ENCODE measurements around the gene MGAT5B. TPM values are rescaled to one million over a fixed set of nuclear protein-coding genes. Genes with fewer than 3 reads are reported as not detected.
"Not testable (repeated sequence)": the region's sequence is repeated elsewhere in the genome, so short reads cannot be mapped to it uniquely, and the experiment has no call there.

Gene MGAT5B
- total RNA-seq, 1 donor from 2014 or later, result 1.2 TPM

DNA sequence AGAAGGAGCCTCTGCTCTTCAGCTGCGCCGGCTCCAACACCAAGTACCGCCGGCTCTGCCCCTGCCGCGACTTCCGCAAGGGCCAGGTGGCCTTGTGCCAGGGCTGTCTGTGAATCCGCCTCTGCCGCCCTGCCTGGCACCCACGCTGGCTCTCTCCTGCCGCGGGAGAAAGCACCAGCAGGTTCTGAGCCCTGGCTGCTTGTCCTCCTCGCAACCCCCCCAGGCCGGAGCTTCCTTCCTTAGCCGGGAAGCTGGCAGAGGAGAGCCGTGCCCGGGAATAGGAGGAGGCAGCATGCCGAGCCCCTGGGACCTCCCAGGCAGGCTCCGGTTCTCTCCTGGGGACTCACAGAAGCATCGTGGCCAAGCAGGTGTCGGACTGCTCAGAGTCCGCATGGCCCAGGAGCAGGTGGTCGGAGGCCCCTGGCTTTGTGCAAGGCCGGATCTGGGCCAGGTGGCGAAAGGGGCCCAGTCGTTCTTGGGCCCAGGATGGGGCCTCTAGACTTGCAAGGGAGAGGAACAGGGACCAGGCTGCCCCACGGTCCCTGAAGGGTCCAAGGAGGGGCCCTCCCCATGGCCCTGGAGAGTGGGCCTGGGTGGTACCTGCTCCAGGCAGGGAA is 80.6 kb downstream of the MGAT5B start:
- intact Hi-C loops (cut with micrococcal nuclease), result no loop called here

DNA sequence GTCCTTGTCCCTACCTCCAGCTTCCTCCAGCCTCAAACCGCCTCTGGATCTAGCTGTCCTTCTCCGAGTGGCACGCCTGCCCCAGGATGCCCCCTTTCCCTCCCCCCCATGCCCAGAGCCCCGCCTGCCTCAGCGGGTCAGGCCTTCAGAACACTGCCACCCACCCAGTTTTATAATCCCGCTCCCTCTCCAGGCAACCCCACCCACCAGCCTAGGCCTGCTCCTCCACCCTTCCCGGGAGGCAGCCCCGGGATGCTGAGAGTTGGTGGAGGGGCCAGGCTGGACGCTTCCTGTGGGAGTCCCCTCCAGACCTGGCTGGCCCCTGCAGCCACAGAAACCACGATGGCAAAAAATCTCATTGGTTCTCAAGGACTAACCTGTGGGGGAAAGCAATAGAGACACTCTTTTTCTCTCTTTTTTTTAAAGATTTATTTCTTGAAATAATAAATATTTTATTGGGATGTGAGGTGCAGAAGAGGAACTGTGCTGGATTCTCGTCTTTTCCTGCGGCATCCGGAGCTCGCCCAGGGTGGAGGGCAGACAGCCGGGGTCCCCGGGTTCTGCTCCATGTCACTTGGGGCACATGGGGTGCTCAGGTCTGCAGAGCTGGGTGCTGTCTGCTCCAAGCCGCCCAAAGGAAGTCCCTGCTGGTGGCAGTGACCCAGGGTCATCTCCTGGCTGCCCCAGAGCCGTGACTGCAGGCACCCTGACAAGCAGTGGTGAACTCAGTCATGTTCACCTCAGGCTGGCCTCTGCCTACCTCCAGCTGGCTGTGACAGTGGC is 81.9 kb downstream of the MGAT5B start:
- intact Hi-C loops (cut with micrococcal nuclease), result no loop called here

DNA sequence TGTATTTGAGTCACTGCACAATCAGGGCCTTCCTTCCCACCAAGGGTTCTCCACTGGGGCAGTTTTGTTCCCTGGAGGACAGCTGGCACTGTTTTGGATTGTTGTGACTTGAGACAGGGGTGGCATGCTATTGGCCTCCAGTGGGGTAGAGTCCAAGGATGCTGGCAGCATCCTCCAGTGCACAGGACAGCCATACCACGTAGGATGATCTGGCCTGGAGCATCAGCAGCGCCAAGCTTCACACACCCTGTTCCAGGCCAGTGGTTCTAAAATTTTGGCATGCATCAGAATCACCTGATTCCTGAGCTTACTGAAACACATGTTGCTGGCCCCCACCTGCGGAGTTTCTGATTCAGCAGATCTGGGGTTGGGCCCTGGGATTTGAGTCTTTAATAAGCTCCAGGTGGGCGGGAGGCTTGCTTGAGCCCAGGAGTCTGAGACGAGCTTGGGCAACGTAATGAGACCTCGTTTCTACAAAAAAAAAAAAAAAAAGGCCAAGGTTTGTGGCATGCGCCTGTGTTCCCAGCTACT is 83.2 kb downstream of the MGAT5B start:
- intact Hi-C loops (cut with micrococcal nuclease), result no loop called here

DNA sequence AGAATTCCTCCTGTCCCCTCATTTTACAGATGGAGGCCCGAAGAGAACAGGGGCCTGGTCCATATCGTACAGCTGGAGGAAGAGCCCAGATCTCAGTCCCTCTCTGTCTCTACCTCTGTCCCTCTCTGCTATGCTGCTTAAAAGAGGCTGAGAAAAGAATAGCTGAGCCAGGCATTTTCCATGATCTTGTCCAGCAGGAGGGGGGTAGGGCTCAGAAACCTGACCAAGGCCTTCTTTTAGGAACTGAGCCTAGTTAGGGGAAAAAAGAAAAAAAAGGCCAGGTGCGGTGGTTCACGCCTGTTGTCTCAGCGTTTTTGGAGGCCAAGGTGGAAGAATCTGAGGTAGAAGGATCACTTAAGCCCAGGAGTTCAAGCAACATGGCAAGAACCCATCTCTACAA is 84.2 kb downstream of the MGAT5B start:
- intact Hi-C loops (cut with micrococcal nuclease), result no loop called here

DNA sequence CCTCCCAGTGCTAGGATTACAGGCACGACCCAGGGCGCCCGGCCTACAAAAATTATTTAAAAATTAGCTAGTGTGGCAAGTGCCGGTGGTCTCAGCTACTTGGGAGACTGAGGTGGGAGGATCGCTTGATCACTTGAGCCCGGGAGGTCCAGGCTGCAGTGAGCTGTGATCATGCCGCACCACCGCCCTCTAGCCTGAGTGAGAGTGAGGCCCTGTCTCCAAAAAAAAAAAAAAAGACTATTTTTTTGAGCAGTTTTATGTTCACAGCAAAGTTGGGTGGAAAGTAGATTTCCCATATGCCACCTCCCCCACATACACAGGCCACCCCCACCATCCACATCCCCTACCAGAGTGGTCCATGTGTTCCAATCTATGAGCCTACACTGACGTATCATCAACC is 84.9 kb downstream of the MGAT5B start:
- intact Hi-C loops (cut with micrococcal nuclease), result no loop called here

GRCh38 chr17:76953946-76954345 is 85.7 kb downstream of the MGAT5B start:
- intact Hi-C loops (cut with micrococcal nuclease), result no loop called here

- intact Hi-C loops (cut with micrococcal nuclease), result no loop called here
Measured at GRCh38 chr17:76955191-76955590, 87.0 kb downstream of the MGAT5B start.

- intact Hi-C loops (cut with micrococcal nuclease), result no loop called here
Measured at GRCh38 chr17:76956846-76957540, 88.8 kb downstream of the MGAT5B start.

- intact Hi-C loops (cut with micrococcal nuclease), result no loop called here
Measured at GRCh38 chr17:76957678-76958464, 89.7 kb downstream of the MGAT5B start.

GRCh38 chr17:76958974-76959373 is 90.8 kb downstream of the MGAT5B start:
- intact Hi-C loops (cut with micrococcal nuclease), result no loop called here

GRCh38 chr17:76961869-76962268 is 93.7 kb downstream of the MGAT5B start:
- intact Hi-C loops (cut with micrococcal nuclease), result no loop called here

GRCh38 chr17:76962858-76963257 is 94.7 kb downstream of the MGAT5B start:
- intact Hi-C loops (cut with micrococcal nuclease), result no loop called here

DNA sequence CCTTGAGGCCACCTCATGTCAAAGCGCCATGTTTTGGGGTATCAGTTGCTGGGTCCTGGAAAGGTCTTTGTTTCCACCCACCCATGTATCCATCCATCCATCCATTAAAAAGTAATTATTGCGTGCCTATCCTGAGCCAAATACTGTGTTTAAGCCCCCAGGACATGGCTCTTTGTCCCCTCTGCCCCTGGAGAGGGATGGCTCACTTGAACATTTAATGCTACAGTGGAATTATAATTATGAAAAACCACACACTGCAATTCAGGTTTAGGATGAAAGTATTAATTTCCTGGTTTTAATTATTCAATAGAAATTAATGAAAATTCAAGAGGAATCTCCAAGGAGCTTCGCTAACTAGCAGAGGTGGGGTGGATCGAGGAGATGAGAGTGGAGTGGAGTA is 97.8 kb downstream of the MGAT5B start:
- intact Hi-C loops (cut with micrococcal nuclease), result no loop called here

GRCh38 chr17:76966486-76967181 is 98.4 kb downstream of the MGAT5B start:
- intact Hi-C loops (cut with micrococcal nuclease), result no loop called here

DNA sequence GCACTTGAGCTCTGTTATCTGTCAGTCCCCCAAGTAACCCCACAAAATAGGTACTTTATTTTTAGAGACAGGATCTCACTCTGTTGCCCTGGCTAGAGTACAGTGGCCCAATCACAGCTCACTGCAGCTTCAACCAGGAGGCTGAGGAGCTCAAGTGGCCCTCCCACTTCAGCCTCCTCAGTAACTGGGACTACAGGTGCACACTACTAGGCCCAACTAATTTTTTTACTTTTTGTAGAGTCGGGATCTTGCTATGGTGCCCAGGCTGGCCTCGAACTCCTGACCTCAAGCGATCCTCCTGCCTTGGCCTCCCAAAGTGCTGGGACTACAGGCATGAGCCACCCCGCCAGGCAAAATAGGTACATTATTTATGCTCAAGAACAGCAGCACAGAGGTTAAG is 99.6 kb downstream of the MGAT5B start:
- intact Hi-C loops (cut with micrococcal nuclease), result no loop called here

DNA sequence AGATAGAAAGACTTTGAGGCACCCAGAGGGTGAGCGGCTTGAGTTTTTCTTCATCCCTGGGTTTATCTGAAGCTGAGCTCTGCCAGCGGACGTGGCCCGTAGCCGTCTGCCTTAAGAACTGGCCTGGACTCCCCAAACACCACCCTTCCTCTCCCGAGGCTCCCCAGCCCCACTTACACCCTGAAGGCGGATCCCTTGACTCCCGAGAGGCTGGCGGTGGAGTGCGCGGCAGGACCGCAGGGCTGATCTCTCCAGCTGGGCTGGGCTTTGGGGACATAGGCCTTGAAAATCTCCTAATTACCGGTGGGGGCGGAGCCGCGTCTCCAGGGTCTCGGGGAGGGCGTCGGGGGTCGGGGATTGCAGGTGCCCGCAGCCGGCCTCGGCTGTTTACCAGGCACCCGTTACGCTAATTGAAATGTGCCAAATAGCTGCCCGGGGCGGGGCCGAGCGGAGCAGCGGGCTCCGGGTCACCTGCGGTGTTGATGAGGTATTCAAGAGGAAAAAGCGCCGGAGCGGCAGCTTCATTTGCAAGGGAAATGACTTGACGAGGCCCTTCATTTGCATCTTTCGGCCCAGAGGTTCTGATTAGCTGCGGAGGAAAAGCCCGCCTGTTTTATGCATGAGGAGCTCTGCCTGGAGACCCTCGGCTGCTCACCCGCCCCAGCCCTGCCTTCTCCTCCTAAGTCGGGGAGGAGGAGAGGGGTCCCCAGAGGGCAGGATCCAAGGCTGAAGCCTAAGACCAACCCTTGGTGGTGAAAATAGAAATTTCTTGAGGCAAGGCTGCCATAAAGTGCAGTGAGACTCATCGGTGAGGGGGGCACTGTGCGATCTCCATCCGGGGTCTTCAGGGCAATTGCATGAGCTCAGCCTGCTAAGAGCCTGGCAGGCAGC is 100.7 kb downstream of the MGAT5B start:
- intact Hi-C loops (cut with micrococcal nuclease), result no loop called here

DNA sequence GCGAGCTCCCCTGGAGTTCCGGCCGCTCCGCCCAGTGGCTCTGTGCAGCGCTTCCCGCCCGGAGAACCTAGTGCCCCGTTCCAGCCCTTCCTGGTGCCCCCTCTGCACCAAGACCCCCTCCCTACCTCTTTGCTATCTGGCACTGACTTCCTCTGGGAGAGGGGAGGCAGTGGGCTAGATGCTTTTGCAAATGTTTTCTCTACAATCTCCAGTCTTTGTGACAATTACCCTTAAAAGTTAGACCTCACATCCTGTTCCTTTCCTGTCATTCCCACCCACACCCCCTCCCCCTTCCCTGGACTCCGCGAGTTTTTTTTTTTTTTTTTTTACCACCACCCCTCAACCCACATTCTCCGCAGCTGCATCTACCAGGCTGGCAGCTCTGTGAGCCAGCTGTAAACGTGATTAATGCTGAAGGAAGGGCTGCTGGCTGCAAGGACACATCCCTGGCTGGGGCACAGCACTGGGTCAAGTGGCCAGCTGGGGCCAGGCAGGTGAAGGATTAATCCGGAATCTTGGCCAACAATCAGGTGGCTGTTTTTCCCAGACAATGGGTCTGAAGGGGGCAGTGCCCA is 101.5 kb downstream of the MGAT5B start:
- intact Hi-C loops (cut with micrococcal nuclease), result no loop called here

GRCh38 chr17:76970228-76970627 is 102.0 kb downstream of the MGAT5B start:
- intact Hi-C loops (cut with micrococcal nuclease), result not testable (repeated sequence)

GRCh38 chr17:76972046-76972641 is 103.9 kb downstream of the MGAT5B start:
- intact Hi-C loops (cut with micrococcal nuclease), result no loop called here
